Endometrial microvascular endothelial cells (primary cell): ENCODE data around the gene SMARCA4. TPM values are rescaled to one million over a fixed set of nuclear protein-coding genes. Genes with fewer than 3 reads are reported as not detected.
"Not testable (repeated sequence)": the region's sequence is repeated elsewhere in the genome, so short reads cannot be mapped to it uniquely, and the experiment has no call there.

Source experiments
- in situ Hi-C: cut with HindIII; loops from 2 replicates; pipeline ENCODE4 v1.10.0; 2017; ENCODE audit warnings: low sequenced_read_pairs, low pct_unique_long_range_greater_than_20kb; ENCODE audit errors: inconsistent ontology term
- total RNA-seq: library from RNA; depleted of rRNA; stranded (reverse); fragments of >200 nt; gene quantifications from one replicate; pipeline ENCODE4 v1.2.3, GENCODE V29; 2015; ENCODE audit errors: inconsistent ontology term

The SMARCA4 gene
- total RNA-seq, 1 donor from 2014 or later = 113 TPM

DNA sequence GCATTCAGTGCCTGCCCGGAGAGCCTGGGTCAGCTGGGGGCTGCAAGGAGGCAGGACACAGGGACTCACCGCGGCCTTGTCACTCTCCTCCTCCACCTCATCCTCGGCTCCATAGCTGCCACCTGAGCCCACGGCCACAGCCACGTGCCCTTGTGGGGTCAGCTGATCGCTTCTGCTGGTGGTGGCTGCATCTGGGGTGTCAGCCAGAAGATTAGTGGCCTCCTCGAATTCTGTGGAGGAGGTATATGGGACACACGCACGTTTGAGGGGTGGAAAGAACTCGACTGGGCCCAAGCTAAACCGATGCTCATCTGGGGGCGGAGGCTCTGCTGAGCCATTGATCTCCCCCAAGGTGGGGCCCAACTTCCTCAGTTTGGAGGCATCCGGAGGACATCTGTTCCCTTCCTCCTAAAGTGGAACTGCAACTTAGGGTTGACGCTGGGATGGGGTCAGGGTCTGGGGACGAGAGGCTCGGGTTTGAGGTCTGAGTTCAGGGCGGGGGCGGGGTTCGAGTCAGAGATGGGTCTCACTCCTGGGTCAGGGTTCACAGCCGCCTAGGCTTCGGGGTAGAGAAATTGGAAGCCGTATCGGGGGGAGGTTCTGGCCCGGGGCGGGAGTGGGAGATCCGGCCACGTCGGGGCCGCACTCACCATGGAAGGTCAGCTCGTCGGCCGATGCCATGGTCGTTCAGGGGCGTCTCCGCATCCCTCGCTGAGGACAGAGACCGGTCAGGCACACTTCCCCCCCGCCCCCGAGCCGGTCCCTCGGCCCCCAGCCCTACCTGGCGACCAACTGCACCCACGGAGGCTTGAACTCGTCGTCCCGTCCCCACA is 32.9 kb upstream of the SMARCA4 start:
- in situ Hi-C loops = no loop called here

DNA sequence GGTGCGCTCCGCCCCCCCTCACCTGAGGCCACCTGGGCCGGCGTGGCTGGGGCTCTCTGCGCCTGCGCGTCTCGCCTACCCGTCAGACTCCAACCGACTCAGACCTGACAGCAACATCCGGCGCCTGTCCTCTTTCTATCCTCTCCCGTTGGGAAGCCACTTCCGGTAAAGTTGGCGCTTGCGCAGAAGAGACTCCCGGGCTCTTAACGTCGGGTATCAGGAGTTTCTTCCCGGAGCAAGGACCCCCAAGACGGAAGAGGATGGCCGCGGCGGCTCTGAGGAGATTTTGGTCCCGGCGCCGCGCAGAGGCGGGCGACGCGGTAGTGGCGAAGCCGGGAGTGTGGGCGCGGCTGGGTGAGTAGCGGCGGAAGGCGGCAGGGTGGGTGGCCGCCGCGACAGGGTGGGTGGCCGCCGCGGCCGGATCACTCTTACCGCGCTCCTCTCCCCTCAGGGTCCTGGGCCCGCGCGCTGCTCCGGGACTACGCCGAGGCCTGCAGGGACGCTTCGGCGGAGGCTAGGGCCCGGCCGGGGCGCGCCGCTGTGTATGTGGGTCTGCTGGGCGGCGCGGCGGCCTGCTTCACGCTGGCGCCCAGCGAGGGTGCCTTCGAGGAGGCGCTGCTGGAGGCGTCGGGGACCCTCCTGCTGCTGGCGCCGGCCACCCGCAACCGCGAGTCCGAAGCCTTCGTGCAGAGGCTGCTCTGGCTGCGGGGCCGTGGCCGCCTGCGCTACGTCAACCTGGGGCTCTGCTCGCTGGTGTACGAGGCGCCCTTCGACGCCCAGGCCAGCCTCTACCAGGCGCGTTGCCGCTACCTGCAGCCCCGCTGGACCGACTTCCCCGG is 32.0 kb upstream of the SMARCA4 start, which contains the start of the genes TIMM29 and YIPF2:
TIMM29 (plus strand) TSS at position 249 of the 839 bp plus-strand sequence; CDS start at position 261, 12 bp downstream.
YIPF2 (minus strand) TSS at position 77 of the 839 bp plus-strand sequence. CDS start 229 bp downstream, outside the sequence.
- in situ Hi-C loops = no loop called here

DNA sequence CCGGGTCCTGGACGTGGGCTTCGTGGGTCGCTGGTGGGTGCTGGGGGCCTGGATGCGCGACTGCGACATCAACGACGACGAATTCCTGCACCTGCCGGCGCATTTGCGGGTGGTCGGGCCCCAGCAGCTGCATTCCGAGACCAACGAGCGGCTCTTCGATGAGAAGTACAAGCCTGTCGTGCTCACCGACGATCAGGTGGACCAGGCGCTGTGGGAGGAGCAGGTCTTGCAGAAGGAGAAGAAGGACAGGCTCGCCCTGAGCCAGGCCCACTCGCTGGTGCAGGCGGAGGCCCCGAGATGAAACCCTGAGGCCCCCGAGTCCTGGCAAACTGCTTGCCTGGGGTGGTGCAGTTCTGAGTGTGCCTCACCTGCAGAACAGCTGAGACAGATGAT is 31.4 kb upstream of the SMARCA4 start:
- in situ Hi-C loops = no loop called here

DNA sequence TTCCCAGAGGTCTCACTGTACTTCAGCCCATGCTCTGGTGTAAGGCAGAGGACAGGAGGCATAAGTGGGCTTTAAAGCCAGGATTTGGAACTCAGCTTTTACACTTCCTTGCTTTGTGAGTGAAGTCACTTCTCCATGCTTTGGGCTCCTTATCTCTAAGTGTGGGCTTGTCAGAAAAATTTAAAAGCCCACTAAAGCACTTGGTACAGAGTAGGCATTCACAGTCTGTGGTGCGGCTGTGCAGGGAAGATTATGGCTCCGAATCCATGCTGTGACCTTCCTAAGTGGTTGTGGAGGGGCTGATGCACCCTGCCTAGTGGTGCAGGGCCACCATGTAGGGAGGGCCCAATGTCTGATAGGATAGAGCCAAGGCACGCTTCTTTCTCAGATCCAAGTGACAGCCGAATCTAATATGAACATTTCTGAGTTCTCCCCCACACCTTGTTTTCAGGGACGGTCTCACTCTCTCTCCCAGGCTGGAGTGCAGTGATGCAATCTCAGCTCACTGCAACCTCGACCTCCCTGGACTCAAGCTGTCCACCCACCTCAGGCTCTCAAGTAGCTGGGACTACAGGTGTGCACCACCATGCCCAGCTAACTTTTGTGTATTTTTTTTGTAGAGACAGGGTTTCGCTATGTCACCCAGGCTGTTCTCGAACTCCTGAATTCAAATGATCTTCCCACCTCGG is 25.3 kb upstream of the SMARCA4 start:
- in situ Hi-C loops = no loop called here

DNA sequence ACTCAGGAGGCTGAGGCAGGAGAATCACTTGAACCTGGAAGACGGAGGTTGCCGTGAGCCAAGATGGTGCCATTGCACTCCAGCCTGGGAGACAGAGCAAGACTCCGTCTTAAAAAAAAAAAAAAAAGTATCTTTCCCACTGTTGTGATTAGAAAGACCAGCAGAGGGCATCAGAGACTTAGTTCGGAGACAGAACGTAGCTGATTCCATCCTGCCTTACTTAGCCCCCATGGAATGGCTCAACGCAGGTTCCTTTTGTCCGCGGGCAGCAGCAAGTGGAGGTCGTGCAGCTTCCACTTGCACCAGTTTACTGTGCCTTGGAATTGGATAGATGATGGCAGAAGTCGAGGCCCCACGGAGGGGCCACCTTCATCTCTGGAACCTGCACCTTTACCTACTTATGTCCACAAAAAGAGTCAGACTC is 24.2 kb upstream of the SMARCA4 start:
- in situ Hi-C loops = no loop called here

DNA sequence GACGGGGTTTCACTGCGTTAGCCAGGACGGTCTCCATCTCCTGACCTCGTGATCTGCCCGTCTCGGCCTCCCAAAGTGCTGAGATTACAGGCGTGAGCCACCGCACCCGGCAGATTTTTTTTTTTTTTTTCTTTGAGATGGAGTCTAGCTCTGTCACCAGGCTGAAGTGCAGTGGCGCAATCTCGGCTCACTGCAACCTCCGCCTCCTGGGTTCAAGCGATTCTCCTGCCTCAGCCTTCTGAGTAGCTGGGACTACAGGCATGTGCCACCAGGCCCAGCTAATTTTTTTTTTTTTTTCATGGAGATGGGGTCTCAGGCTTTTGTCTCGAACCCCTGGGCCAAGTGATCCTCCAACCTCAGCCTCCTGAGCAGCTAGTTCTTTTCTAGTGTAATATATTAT is 19.2 kb upstream of the SMARCA4 start:
- in situ Hi-C loops = not testable (repeated sequence)

DNA sequence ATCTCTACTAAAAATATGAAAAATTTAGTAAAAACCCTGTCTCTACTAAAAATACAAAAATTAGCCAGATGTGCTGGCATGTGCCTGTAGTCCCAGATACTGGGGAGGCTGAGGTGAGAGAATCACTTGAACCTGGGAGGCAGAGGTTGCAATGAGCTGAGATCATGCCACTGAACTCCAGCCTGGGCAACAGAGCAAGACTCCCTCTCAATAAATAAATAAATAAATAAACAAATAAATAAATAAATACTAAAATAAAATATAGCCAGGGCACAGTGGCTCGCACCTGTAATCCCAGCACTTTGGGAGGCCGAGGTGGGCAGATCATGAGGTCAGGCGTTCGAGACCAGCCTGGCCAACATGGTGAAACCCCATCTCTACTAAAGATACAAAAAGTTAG is 17.4 kb upstream of the SMARCA4 start:
- in situ Hi-C loops = not testable (repeated sequence)

DNA sequence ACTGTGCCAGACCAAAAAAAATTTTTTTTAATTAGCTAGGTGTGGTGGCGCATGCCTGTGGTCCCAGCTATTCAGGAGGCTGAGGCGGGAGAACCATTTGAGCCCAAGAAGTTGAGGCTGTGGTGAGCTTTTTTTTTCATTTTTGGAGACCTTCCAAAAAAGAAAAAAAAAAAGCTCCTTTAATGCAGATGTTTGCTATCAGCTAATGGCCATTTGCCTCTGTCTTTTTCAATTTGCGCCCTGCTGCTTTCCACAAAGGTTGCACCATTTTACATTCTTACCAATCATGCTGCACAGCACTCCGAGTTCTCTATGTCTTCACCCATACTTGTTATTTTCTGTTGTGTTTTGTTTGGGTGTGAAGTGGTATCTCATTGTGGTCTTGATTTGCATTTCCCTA is 15.6 kb upstream of the SMARCA4 start:
- in situ Hi-C loops = no loop called here

DNA sequence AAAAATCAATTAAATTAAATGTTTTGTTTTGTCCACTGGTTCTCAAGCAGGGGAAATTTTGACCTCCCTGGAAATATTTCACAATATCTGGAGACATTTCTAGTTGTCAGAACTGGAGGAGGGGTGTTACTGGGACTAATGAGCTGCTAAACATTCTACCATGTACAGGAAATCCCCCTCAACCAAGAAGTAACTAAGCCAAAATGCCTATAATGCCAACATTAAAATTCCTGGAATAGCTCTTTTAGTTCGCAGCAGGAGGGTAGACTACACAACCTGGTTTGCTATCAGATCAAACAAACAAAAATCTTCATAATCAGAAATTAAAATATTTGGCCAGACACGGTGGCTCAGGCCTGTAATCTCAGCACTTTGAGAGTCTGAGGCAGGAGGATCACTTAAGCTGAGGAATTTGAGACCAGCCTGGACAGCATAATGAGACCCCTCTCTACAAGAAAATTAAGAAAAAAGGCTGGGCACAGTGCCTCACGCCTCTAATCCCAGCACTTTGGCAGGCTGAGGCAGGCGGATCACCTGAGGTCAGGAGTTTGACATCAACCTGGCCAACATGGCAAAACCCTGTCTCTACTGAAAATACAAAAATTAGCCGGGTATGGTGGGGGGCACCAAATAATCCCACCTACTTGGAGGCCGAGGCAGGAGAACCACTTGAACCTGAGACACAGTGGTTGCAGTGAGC is 13.7 kb upstream of the SMARCA4 start:
- in situ Hi-C loops = no loop called here

DNA sequence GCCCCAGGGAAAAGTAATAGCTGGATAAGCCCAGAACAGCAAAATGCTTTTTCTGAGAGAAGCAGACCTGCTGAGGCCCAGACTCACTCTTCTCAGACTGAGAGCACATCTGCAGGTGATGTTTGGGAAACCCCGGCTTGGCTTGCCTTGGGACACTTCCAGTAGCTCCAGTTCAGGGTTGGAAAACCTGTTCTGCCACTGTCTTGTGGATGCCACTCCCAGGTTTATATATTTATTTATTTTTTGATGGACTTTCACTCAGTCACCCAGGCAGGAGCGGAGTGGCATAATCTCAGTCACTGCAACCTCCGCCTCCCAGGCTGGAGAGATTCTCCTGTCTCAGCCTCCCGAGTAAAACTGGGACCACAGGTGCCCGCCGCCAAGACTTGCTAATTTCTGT is 8.0 kb upstream of the SMARCA4 start:
- in situ Hi-C loops = no loop called here

DNA sequence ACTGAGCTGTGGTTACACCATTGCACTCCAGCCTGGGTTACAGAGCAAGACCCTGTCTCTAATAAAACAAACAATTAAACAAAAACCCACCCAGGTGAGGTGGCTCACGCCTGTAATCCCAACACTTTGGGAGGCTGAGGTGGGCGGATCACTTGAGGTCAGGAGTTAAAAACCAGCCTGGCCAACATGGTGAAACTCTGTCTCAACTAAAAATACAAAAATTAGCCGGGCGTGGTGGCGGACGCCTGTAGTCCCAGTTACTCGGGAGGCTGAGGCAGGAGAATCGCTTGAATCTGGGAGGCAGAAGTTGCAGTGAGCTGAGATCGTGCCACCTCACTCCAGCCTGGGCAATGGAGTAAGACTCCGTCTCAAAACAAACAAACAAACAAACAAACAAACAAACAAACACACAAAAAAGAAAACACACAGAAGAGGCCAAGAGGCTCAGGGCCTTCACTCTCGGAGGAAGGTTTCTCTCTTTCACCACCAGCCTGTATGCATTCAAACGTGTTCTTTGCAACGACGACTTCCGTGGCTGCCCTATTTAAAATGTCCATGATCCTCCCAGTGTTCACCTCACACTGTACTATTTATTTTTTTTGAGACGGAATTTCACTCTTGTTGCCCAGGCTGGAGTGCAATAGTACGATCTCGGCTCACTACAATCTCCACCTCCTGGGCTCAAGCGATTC is 1.4 kb upstream of the SMARCA4 start:
- in situ Hi-C loops = not testable (repeated sequence)

DNA sequence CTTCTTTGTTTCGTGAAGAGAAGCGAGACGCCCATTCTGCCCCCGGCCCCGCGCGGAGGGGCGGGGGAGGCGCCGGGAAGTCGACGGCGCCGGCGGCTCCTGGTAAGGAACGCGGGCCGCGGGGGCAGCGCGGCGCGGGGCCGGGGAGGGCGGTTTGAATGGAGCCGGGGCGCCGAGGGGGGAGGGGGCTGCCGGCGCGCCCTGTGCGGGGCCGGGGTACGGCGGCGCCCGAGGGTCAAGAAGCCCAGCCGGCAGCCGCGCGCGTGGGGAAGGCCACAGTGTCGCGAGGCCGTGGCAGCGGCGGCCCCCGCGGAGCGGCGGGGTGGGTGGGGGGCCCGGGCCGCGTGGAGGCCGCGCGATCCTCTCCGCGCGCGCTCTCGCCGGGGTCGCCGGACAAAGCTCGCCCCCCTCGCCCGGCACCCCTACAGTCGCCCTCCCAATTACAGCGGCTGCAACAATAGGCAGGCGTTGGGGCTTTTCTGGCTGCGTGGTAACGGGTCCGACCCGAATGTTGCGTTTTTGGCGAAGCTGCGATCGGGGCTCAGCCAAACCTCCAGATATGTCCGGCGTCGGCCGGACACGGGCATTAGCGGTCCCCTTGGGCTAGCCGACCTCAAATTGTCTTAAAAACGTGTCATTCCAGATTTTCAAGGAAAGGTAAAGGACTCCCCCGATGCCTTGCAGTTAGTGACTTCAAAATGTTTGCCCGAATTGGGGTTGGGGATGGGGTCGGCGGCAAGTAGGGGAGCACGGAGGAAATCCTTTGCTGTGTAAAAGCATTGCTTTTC is 437 bp downstream of the SMARCA4 start:
- in situ Hi-C loops = no loop called here

DNA sequence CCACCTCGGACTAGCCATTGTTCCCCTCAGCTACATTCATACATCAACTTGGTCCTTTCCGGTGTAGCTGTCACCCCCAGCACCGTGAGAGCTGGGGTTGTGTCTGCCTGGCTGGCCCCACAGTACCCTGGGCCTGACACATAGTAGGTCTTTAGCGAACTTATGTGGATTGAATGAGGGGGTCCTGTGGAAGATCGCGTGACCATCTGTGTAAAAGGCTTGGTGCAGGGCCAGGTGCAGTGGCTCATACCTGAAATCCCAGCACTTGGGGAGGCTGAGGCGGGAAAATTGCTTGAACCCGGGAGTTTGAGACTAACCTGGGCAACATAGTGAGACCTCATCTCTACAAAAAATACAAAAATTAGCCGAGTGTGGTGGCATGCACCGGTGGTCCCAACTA is 2.0 kb downstream of the SMARCA4 start:
- in situ Hi-C loops = no loop called here

DNA sequence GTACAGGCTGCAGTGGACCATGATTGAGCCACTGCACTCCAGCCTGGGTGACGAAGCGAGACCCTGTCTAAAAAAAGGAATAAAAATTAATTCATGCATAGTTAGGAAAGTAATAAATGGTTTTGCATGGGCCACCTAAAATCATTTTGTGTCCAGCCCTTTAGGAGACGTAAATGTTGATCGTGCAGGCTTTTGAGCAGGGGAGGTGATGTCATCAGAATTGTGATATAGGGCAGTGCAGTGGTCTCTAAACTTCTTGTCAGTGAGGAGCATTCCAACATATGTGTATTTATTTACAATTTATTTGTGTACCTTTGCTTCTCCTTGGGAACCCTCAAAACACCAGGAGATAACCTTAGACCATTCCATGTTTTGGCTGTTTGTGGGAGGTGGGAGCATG is 3.0 kb downstream of the SMARCA4 start:
- in situ Hi-C loops = no loop called here

DNA sequence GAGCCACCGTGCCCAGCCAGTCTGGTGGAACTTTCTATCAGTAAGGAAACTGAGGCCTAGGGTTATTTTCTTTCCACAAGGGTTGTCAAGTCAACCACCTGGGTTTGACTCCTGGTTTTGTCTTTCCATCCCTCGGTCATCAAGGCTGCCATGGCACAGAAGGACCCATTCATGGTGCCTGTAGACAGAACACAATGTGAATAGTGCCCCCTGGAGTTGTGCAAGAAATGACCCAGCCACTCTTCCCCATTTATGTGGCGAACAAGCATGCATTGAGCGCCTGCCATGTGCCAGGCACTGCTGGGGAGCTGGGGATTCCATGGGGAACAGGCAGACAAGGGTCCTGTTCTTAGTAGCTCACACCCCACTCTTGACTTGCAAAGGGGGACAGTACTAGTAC is 4.1 kb downstream of the SMARCA4 start:
- in situ Hi-C loops = no loop called here

DNA sequence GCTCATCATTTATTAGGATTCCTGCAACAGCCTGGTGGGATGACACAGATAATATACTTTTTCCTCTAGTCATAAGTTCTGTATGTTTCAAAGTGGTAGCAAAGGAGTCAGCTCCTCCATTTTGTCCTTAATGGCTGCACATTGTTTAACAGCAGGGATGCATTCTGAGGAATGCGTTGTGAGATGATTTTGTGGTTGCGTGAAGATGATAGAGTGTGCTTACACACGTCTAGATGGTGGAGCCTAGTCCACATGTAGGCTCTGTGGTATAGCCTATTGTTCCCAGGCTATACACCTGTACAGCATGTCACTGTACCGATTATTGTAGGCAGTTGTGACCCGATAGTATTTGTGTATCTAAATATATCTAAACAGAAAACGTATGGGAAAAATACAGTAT is 4.6 kb downstream of the SMARCA4 start:
- in situ Hi-C loops = no loop called here

DNA sequence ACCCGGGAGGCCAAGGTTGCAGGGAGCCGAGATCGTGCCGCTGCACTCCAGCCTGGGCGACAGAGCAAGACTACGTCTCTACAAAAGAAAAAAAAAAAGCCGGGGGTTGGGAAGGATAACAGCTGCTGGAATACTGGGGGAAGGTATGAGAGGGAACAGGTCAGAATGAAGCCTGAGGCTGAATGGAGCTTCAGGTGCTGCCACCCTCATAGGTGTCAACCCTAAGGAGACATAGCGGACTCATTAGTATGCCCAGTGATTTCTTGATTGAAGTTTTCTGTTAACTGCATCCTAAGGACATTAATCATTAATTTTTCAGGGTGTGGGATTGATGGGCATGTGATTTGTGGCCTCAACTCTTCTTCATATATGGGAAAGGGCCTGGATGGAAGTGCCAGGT is 6.0 kb downstream of the SMARCA4 start:
- in situ Hi-C loops = no loop called here
